Activated T-helper 1 cell treated with anti-CD3 and anti-CD28 coated beads, Interleukin-2, amount 50 U/mL, for 16 hours (primary cell): ENCODE measurements around the gene NRN1L.

Experiments used
- DNase-seq, 2 donors: peaks; one replicate each; pipeline ENCODE4 v3.0.0-alpha.2; 2020; ENCODE audit warnings: low read depth in 1 of 2, low spot score in 1 of 2

Gene NRN1L

DNA sequence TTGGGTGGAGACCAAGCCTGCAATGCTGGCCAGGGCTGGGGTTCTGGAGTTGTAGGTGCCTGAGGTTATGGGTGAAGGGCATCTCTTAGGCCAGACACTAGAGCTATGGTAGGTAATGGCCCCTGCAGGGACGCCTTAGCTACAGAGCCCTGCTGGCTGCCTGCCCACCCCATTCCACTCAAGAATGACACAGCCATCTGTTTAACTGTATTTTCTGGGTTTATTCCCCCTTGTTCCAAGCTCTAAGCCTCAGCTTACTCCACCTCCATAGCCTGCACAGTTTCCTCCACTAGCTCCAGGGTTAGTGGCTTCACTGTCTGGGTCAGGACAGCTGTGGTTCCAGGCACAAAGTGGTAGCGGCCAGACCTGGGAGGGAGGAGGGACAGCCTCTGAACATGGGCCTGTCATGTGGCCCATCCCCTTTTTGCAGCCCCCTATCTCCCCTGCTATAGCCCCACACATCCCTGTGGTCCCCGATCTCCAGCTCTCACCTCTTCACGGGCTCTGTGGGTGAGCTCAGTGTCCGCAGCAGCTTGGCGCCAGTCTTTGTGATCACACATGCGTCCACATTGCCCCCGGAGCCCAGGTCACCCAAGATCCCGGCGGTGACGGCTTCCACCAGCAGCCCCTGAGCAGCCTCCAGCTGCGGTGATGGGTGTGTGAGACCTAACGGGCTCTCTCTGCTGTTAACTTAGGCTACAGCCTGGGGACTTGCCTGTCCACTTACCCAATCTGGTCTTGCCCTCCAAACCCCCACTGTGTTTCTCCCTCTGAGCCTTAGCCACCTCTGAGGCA is 49.8 kb downstream of the NRN1L start:
- DNase-seq = no peak

DNA sequence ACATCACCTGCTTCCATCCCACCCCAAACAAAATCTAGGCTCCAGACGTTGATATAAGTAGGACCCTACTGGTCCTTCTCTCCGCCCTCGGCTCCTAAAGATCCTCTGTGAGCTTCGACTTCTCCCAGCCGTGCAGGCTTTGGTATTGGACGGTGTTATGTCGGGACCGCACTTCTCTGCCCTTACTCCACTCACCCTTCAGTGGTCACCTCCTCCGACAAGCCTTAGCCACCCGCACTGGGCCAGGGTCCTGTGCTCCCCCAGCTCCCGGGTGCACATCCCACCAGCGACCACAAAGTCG is 50.4 kb downstream of the NRN1L start:
- no peak for DNase-seq

DNA sequence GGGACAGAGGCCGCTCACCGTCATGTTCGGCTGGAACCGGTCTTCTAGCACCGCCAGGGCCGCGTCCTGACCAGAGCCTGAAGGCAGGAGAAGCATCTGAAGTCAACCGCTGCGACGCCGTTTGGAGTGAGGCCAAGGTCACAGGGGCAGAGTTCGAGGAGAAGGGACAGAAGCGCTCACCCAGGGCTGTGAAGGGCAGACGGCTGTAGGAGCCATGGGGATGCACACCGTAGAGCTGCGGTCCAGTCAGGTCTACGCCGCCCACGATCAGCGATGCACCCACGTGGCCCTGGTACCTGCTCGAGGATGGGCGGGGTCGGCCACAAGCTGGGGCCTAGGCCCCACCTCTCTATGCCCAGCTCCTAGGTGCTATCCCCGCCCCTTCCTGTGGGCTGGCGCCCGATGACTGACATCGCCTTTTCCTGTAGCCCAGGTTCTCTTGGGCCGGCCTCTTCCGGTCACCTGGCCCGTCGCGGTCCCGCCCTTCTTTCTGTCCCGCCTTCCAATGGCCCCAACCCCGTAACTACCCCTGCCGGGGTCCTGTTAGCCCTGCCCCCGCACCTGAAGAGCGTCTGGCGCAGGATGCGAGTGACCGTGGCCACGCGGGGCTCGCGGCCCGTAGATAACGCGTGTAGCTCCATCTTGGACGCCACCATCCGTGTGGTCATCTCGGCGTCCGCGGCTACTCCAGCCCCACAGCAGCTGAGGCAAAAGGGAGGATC is 50.9 kb downstream of the NRN1L start:
- DNase-seq = peak; percentile 81 to 92
